ES-I3 (cell line): Measurements from ENCODE around the gene IFIT1.
"Not testable (repeated sequence)": the region's sequence is repeated elsewhere in the genome, so short reads cannot be mapped to it uniquely, and the experiment has no call there.

Experiments
- H3K36me3 ChIP-seq: 2 replicates; pipeline ENCODE4 v1.6.1; 2013; ENCODE audit warnings: mild to moderate bottlenecking, low read length, control low read depth, moderate library complexity; ENCODE audit not compliant: insufficient read depth
- H3K4me1 ChIP-seq: 2 replicates; pipeline ENCODE4 v1.6.1; 2013; ENCODE audit warnings: mild to moderate bottlenecking, control low read depth, low read length; ENCODE audit not compliant: insufficient read depth
- H3K9ac ChIP-seq: 2 replicates; pipeline ENCODE4 v1.6.1; 2013; ENCODE audit warnings: low read depth, mild to moderate bottlenecking, low read length, moderate library complexity
- H3K9me3 ChIP-seq: 2 replicates; pipeline ENCODE4 v1.6.1; 2013; ENCODE audit warnings: mild to moderate bottlenecking, low read length, moderate library complexity; ENCODE audit not compliant: control insufficient read depth, insufficient read depth

The IFIT1 gene

GRCh38 chr10:89377705-89378637 is 14.5 kb upstream of the IFIT1 start, which contains the start of gene IFIT1B:
TSS of gene IFIT1B (plus strand) at chr10:89378056. CDS start at chr10:89378136, 80 bp downstream.
- Histone ChIP-seq H3K9ac (no peak within 1 kb of the TSS), H3K9me3 (no peaks in the 10 kb centered on the region), H3K4me1 (no peaks in the 10 kb centered on the region), H3K36me3 (no peaks in the 10 kb centered on the region)

- Histone ChIP-seq H3K4me1 (no peaks in the 10 kb centered on the region), H3K36me3 (no peaks in the 10 kb centered on the region), H3K9me3 (no peaks in the 10 kb centered on the region), H3K9ac (no peak overlapping the region)
Observed at GRCh38 chr10:89379103-89379502, 13.3 kb upstream of the IFIT1 start.

GRCh38 chr10:89382757-89383156 is 9.7 kb upstream of the IFIT1 start:
- Histone ChIP-seq H3K9ac (no peak overlapping the region), H3K36me3 (no peaks in the 10 kb centered on the region), H3K4me1 (no peaks in the 10 kb centered on the region), H3K9me3 (no peaks in the 10 kb centered on the region)

DNA sequence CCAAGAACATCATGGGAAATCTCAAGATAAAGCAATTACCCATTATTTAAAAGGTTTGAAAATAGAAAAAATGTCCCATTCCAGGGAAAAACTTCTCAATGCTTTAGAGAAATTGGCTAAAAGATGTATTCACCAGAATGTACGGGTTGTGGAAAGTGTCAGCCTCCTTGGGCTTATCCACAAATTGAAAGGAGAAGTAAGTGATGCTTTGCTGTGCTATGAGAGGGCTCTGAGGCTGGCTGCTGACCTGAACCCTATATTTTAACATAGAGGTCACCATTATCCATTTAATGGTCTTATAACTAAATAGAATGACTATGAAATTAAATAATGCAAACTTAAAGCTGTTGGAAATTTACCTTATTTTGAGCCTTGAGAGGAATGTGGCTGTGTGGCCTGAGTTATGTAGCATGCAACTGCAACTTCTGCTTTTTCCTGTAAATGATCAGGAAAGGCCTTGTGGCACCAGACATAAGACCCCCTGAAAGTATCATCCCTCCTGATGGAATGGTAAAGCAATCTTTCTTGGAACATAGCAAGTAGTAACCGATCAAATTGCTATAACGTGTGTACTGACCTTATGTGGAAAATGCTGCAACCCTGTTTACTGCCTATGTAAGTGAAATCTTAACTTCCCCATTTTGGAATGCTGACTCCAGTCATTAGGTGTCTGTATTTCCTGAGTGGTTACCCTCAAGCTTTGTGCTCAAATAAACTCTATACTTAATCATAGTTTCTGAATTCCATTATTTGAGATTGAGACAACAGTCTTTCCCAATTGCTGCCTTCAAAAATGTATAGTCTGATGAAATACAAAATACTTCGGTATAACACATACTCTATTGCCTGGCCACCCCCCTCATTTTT is 7.7 kb upstream of the IFIT1 start:
- Histone ChIP-seq H3K4me1 (no peaks in the 10 kb centered on the region), H3K9ac (no peak overlapping the region)

DNA sequence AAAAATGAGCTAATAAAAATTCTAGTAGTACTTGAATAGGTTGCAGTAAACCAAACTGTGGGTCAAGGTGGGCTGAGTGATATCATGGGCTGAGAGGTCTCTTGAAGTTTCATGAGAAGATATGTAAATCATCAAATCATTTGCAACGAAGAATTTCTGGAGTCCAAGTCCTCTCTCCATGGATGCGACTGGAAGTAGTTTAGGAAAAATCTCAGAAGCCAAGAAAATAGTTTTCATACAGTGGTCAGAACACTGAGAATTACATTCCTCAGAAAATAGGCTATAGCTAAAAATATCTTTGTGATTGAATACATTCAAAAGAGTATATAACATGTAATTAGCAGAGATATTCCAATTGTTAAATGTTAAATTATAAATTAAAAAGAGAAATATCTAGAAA is 3.6 kb upstream of the IFIT1 start:
- Histone ChIP-seq H3K9me3 (no peaks in the 10 kb centered on the region), H3K9ac (no peak overlapping the region), H3K4me1 (peaks cover 7% of the 10 kb centered on the region), H3K36me3 (no peaks in the 10 kb centered on the region)

More for the DNA sequence above, 7.7 kb upstream of the IFIT1 start:
- no peaks in the 10 kb centered on the region for H3K9me3 ChIP-seq
- no peaks in the 10 kb centered on the region for H3K36me3 ChIP-seq

DNA sequence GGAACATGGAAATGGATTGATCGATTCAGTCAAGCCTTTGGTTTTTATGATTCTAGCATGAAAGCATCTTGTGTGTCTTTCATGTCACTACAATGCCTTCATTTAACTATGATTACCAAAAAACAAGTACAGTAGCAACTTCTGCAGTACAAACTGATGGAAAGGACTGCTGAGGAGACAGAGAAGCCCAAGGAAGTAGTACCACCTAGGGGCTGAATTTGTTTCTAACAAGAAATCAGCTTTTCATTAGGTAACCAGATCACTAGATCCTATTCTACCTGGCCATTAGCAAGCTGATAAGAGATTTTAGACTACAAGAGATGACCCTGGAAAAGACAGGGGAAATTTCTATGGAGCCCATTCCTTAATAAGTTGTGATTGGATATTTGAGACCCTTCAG is 3.2 kb upstream of the IFIT1 start:
- Histone ChIP-seq H3K4me1 (peaks cover 7% of the 10 kb centered on the region), H3K9me3 (no peaks in the 10 kb centered on the region), H3K9ac (no peak overlapping the region), H3K36me3 (no peaks in the 10 kb centered on the region)

- Histone ChIP-seq H3K4me1 (peaks cover 7% of the 10 kb centered on the region), H3K9me3 (no peaks in the 10 kb centered on the region), H3K36me3 (no peaks in the 10 kb centered on the region), H3K9ac (no peak overlapping the region)
Observed at GRCh38 chr10:89390476-89391225, 1.8 kb upstream of the IFIT1 start.

DNA sequence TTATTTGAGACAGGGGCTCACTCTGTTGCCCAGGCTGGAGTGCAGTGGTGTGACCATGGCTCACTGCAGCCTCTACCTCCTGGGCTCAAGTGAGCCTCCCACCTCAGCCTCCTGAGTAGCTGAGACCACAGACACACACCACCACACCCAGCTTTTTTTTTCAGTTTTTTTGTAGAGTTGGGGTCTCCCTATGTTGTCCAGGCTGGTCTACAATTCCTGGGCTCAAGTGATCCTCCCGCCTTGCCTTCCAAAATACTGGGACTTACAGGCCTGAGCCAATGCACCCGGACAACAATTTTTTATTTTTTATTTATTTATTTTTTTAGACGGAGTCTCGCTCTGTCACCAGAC is 1.2 kb upstream of the IFIT1 start:
- H3K36me3 ChIP-seq, H3K9ac ChIP-seq, H3K9me3 ChIP-seq, H3K4me1 ChIP-seq: not testable (repeated sequence)

DNA sequence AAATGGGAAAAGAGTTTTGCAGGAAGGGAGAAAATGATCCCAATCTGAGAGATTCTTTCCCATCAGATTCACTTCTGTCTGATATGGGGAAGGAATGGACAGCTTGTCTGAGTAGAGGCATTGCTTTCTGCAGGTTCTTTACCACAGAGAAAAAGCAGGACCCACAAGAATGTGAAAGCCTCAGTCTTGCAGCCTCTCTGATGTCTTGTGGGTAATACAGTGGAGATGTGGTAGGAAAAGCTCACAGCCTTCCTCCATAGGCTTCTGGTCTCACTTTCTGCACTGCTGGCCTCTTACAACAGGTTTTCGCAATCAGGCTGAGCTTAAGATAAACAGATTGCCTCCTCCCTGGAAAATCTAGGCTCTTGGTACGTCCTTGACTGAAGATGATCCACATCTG is 551 bp downstream of the IFIT1 start:
- H3K9ac ChIP-seq, result peak overlapping the region; percentile 83; the same call in 1 of the 2 replicates

GRCh38 chr10:89393898-89394297 is 1.5 kb downstream of the IFIT1 start:
- Histone ChIP-seq H3K36me3 (no peaks in the 10 kb centered on the region), H3K9me3 (peaks cover 9% of the 10 kb centered on the region; the same call in 1 of the 2 replicates), H3K4me1 (peaks cover 7% of the 10 kb centered on the region), H3K9ac (no peak overlapping the region)

More for the DNA sequence above, 551 bp downstream of the IFIT1 start:
- H3K9me3 ChIP-seq, result 0 out of 2 replicates have a peak, but pooled peaks cover 2% of the 10 kb centered on the region
- H3K4me1 ChIP-seq, result peaks cover 7% of the 10 kb centered on the region
- H3K36me3 ChIP-seq, result no peaks in the 10 kb centered on the region

- Histone ChIP-seq H3K36me3 (no peaks in the 10 kb centered on the region), H3K4me1 (peaks cover 7% of the 10 kb centered on the region), H3K9ac (no peak overlapping the region), H3K9me3 (peaks cover 9% of the 10 kb centered on the region; the same call in 1 of the 2 replicates)
Observed at GRCh38 chr10:89395141-89395540, 2.7 kb downstream of the IFIT1 start.

- Histone ChIP-seq H3K4me1 (peaks cover under 1% of the 10 kb centered on the region; the same call in 1 of the 2 replicates), H3K9me3 (peaks cover 9% of the 10 kb centered on the region; the same call in 1 of the 2 replicates), H3K36me3 (no peaks in the 10 kb centered on the region), H3K9ac (no peak overlapping the region)
Observed at GRCh38 chr10:89398003-89398749, 5.8 kb downstream of the IFIT1 start.

DNA sequence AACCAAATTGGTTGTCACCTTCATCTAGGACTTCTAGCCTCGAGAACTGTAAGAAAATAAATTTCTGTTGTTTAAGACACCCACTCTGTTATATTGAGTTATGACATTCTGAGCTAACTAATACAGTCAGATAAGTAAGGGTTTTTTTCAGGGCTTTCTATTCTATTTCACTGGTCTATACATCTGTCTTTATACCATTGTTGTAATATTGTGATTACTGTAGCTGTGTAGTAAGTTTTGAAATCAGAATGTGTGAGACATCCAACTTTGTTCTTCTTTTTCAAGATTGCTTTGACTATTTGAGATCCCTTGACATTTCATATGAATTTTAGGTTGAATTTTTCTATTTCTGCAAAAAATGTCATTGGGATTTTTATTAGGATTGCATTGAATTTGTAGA is 7.5 kb downstream of the IFIT1 start:
- Histone ChIP-seq H3K4me1 (no peaks in the 10 kb centered on the region), H3K9me3 (peaks cover 9% of the 10 kb centered on the region; the same call in 1 of the 2 replicates), H3K9ac (no peak overlapping the region), H3K36me3 (no peaks in the 10 kb centered on the region)
